NCI-H187 (cell line): ENCODE results near the gene RHOB.
"Not testable (repeated sequence)": the region's sequence is repeated elsewhere in the genome, so short reads cannot be mapped to it uniquely, and the experiment has no call there.

Experiments
- DNase-seq, 2 experiments: peaks; one replicate each; lab custom pipeline; 2025; lab: John Stamatoyannopoulos, UW

The RHOB gene

DNA sequence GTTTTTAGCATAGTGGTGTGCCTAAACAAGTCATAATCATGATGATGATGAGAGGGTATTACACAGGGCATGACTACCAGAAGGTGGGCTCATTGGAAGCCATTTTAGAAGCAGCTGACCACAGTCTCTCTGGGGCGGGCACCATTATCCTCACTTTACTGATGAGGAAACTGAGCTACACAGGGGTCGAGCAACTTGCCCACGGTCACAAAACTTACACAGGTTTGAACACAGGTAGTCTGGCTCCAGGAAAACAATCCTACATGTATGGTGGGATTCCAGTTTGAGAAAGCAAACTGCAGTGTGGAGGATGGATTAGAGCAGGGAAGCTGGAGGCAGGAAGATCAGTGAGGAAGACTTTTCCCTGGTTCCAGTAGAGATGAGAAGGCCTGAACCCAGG is 6.2 kb downstream of the RHOB start:
- DNase-seq: no peak

DNA sequence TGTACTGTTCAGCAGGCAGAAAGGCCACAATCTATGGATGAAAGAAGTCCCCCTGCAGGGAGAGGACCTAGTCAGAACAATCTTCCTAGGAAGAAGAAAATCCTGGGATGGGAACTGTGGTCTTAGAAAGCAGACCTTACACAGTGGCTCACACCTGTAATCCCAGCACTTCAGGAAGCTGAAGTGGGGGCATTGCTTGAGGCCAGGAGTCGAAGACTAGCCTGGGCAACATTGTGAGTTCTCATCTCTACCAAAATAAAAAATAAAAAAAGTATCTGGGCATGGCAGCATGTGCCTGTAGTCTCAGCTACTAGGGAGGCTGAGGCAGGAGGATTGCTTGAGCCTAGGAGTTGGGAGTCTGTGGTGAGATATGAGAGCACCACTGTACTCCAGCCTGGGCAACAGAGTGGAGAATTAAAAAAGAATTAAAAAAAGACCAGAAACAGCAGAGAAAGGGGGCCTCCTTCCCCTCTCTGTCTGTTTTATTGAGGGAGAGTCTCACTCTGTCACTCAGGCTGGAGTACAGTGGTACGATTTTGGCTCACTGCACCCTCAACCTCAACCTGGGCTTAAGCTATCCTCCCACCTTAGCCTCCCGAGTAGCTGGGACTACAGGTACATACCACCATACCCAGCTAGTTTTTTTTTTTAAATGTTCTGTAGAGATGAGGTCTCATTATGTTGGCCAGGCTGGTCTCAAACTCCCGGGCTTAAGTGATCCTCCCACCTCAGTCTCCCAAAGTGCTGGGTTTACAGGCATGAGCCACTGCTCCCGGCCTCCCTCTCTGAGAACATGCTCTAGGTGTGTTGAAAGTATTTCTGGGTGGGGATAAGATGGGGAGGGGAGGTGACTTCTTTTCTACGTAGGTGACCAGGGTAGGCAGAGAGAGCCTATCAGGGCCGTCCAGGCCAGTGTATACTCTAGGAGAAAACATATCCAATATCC is 7.4 kb downstream of the RHOB start:
- DNase-seq: no peak

DNA sequence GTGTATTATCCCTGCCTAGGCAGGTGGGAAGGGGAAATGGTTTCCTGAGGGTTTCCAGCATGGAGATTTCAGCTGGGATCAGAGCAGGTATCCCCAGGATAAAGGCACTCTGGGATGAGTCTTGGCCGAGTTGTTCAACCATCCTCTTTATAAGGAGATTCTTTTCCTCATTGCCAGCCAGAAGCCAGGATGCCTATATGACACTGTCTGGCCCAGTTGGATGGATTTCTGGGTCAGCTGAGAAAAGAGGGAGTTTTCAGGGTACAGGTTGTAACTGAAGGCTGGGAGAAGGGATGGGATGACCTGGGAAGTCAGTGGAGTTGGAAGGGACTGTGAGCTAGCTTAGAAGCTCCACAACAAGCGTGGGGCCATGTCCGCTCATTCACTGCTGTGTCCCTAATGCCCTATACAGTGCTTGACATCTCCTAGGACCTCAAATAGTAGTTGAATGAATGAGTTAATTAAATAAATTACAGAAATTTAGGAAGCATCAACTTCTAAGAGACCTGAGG is 8.3 kb downstream of the RHOB start:
- no peak for DNase-seq

DNA sequence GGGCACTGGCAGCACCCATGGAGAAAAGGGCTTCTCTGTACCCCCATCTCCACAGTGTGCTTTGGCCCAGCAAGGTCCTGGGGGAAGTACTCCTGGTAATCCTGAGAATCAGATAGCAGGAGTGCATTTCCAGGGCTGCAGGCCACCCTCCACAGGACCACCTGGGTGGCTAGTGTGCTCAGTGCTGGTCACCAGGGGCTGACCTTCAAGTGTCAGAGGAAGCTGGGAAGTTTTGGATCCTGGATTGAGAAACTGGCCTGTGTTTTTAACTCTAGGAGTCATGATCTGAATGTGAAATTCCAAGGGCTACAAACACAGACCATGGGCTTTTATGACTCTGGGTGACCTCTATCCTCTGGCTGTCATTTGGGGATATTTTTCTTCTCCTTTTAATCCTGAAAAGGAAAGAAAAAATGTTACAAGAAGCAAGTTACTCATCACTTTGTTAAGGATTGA is 9.3 kb downstream of the RHOB start:
- no peak for DNase-seq

DNA sequence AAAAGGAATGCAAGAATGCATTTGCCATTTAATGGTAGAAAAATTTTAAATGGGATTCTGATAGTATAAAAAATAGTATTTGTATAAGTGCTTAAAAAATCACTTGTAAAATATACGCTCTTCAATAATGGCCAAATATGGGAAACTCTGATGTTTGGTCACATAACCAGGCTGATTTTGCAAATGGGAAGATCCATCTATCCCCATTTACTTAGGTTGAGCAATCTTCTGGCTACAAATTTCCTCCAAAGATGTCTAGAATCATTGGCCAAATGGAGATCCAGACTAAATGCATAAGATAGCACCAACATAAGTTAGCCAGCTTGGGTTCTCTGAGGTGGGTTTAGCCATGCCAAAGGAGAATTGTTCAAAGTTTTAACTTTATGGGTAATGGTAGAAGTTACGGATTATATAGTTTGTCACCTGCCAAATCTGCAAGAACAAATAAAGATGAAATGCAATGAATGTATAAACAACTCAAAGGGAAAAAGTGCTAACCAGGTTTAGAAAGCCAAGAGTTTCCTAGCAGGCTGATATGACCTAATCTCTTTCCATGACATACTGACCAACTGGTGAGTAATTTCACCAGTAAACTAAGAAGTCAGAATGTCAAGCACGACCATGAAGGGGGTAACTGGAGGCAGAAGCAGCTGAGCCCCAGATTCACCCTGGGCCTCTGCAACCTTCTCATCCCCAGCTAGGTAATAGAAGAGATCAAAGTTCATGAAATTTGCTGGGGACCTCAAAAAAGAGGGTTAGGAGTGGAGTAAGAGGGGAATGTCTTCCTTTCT is 10.0 kb downstream of the RHOB start:
- no peak for DNase-seq

DNA sequence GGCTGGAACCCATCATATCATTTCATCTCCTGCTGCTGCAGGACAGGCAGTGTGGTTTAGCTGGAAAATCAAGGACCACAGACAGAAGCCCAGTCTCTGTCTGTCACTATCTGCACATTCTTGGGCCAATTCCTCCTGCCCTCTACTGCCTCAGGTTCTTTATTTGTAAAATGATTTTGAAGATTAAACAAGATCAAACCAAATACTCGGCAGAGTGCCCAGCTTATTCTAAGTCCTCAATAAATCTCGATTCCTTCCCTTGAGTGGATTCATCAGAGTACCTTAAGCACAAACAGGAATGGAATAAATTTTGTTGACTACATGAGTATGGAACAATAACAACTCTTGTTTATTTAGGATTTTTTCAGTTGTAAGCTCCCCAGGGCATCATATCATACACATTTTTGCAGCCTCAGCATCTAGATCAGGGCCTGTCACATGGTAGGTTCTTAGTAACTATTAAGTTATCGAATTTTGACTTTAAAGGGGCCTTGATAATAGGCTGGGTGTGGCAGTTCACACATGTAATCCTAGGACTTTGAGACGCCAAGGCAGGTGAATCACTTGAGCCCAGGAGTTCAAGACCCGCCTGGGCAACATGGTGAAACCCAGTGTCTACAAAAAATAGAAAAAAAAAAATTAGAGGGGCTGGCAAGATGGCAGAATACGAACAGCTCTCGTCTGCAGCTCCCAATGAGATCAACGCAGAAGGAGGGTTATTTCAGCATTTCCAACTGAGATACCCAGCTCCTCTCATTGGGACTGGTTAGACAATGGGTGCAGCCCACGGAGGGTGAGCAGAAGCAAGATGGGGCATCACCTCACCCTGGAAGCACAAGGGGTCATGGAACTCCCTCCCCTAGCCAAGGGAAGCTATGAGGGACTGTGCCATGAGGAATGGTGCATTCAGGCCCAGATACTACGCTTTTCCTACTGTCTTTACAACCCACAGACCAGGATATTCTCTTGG is 11.1 kb downstream of the RHOB start:
- no peak for DNase-seq

DNA sequence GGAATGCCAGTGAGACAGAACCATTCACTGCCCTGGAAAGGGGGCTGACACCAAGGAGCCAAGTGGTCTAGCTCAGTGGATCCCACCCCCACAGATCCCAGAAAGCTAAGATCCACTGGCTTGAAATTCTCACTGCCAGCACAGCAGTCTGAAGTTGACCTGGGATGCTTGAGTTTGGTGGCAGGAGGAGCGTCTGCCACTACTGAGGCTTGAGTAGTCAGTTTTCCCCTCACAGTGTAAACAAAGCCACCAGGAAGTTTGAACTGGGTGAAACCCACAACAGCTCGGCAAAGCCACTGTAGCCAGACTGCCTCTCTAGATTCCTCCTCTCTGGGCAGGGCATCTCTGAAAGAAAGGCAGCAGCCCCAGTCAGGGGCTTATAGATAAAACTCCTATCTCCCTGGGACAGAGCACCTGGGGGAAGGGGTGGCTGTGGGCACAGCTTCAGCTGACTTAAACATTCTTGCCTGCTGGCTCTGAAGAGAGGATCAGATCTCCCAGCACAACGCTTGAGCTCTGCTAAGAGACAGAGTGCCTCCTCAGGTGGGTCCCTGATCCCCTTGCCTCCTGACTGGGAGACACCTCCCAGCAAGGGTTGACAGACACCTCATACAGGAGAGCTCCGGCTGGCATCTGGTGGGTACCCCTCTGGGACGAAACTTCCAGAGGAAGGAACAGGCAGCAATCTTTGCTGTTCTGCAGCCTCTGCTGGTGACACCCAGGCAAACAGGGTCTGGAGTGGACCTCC is 12.0 kb downstream of the RHOB start:
- DNase-seq: not testable (repeated sequence)

DNA sequence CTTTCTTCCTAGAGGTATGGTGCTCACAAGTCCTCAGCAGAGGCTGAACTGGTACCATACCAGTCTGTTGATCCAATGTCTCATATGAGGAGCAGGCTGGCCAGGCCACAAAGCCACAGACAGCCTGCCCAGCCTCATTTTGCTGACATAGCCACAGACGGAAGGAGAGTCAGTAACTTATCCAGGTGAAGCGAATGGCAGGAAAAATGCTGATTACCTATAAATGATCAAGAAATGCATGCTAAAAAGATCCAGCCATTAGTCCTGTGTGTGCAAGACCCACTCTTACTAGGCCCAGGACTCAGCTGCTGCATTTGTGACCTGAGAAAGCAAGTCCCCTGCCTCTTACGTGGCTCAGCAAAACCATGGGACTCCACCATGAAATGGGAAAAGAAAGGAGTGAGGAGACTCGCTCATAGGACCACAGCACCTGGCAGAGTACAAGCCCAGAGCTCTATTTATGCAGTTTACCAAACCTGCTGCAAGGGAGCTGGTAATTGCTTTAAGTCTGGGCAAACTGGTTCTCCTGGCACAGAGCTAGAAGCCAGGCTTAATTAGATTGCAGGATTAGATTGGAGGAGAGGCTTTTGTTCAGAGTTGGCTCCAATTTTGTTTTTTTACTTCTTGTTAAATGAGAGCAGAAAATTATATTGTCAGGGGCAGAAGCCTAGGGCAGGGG is 19.0 kb downstream of the RHOB start:
- no peak for DNase-seq

DNA sequence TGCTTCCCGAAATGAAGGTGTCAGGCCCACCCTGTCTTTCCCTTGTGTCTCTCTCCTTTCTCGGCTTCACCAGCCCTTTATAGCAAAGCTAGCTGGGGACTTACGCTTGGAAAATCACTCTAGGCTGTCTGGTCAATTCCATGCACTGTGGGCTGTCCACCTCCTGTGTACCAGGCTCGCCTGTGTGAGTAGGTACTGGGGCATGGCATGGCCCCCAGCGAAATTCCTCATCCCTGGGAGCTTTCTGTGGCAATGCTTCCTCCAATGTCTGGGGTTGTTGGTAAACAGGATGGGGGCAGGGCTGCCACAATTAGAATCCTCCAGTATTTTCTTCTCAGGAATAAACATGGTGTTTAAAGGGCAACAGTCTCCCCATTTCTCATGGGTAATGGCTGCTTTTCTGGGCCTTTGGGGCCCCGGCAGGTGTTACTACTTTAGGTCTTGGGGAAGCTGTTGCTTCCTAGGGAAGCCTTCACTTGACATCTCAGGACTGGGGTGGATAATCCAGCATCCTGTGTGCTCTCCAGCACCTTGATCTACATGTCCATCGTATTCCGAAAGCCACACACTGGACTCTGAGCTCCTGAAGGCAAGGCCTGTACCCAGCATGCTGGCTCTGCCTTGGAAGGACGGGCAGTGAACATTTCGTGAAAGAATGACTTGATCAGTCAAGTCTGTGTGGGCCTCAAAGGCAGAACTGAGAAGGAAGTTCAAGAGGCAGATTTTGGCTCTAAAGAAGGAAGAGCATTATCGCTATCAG is 21.1 kb downstream of the RHOB start:
- DNase-seq: no peak

DNA sequence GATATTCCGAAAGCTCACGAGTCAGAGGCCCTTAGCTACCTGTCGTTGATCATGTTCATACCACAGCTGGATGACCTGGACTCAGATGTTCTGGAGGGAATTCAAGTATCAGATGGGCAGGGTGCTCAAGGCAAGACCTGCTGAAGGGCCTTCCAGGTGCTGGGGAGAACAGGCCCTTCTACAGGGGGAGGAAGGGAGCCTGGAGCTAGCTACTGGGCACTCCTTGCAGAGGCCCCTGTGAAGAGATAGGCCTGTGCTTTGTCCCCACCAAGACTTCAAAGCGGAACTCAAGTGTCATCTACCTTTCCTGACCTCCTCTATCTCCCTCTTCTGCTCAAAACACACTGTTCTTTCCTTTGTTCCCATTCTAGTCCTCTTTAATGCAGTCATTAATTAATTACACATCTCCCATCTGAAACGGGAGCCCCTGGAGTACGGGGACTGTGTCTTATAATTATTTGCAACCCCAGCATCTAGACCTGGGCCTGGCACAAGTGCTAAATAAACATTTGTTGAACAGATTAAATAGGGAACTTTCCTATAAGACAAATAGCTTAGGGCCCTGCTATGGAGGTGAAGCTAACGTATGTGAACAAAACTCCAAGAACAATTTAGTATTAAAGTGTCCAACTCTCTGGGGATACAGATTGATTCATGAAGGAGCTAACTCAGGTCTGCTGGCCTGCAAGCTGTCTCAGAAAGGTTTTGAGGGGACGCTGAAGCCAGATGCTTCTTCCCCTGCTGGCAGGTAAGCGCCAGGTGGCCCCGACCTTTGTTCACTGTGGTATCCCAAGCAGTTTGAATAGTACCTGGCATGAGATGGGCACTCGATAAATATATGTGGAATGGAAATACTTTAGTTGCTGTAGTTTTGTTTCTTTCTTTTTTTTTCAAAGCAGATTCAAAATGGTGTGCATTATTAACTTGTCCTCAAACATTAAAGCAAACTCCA is 22.0 kb downstream of the RHOB start:
- no peak for DNase-seq

DNA sequence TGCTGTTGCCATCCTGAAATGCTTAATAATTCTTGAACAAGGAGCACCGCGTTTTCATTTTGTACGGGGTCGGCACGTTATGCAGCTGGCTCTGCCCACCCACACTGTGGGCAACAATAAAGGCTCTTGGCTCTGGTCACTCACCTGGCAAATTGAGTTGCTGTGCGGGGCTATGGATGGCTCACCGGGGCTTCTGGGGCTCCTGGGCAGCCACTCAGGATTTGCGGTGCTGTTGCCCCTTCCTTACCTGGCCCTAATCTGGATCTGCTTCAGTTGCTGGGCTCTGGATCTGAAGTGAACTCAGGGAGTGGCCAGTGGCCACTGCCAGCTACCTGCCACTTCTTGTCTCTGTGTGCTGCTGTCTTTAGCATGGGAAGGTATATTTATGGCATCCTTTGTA is 22.7 kb downstream of the RHOB start:
- no peak for DNase-seq

DNA sequence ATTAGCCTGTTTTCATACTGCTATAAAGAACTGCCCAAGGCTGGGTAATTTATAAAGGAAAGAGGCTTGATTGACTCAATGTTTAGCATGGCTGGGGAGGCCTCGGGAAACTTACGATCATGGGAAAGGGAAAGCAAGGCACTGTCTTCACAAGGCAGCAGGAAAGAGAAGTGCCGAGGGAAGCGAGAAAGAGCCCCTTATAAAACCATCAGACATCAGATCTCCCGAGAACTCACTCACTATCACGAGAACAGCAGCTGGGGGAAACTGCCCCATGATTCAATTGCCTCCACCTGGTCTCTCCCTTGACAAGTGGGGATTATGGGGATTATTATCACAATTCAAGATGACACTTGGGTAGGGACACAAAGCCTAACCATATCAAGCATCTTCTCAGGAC is 23.3 kb downstream of the RHOB start:
- DNase-seq: no peak

DNA sequence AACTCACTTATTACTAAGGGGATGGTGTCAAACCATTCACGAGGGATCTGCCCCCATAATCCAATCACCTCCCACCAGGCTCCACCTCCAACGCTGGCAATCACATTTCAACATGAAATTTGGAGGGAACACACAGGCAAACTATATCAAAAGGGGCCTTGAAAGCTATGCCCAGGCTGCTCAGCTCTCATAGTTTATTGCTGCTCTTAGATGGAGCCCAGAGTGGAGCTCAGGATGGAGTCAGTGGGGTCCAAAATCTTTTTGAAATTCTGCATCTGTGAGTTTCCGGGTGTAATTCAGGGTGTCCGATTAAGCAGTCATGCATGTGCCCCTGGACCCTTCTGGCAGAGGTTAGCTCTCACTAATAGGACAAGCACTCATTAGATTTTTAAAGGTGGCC is 24.3 kb downstream of the RHOB start:
- no peak for DNase-seq

DNA sequence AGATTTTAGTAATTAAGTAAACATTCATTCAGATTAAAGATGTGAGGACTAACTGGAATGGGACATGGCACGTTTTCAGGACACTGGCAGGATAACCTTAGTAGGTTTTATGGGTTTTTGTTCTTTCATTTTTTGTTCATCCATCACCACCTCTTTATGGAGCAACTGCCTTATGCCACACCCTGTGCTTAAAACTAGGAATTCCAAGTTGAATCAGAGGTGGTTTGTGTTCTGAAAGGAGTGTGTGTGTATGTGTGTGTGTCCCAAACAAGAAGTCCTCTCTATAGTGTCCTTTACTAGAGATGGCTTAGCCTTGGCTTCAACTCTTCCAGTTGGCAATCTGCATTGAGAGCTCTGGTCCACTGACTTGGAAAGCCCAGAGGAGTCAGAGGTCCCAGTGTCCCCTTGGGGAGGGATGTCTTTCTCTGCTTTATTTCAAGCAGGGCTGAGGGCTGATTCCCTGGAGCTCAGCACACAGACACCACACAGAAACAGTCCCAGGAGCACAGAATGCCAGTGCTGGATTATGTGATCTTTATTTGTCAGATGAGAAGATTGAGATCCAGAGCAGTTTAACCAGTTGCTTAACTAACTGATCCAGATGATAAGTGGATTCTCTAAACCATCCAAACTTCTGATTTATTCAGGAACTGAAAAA is 25.2 kb downstream of the RHOB start:
- no peak for DNase-seq

DNA sequence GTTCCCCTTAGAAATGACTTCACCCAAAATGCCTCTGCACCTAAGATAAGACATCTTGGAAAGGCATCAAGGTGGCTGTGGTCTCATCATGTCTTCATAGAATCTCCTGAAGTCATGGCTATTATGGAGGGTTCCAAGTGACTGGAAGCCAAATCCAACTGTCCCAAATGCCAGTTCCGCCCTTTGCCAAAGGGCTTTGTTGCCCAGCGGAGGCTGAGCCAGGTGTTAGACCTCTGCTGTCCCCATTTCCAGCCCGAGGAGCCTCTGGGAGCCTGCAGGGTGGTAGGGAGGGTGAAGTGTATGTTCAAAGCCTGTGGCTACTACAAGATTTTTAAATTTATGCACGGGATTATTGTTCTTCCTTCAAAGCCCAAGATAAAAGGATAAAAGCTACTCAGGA is 25.7 kb downstream of the RHOB start:
- DNase-seq: no peak

DNA sequence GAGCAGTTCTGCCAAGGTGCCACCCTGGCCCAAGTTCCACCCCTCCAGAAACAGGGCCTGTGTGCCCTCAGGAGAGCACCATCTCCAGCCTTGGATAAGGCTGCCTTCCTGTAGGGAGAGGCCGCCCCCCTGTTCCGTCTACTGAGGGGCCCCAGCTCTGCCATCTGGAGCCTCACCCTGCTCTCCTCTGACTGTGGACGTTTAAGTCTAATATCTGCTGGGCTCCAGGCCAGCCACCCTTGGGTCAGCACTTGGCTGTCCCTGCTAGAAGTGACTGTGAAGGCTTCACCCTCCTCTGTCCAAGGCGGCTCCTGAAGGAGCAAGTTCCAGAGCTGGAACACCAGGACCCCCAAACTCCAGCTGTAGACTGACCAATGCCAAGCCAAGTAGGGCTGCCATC is 26.3 kb downstream of the RHOB start:
- DNase-seq: no peak

DNA sequence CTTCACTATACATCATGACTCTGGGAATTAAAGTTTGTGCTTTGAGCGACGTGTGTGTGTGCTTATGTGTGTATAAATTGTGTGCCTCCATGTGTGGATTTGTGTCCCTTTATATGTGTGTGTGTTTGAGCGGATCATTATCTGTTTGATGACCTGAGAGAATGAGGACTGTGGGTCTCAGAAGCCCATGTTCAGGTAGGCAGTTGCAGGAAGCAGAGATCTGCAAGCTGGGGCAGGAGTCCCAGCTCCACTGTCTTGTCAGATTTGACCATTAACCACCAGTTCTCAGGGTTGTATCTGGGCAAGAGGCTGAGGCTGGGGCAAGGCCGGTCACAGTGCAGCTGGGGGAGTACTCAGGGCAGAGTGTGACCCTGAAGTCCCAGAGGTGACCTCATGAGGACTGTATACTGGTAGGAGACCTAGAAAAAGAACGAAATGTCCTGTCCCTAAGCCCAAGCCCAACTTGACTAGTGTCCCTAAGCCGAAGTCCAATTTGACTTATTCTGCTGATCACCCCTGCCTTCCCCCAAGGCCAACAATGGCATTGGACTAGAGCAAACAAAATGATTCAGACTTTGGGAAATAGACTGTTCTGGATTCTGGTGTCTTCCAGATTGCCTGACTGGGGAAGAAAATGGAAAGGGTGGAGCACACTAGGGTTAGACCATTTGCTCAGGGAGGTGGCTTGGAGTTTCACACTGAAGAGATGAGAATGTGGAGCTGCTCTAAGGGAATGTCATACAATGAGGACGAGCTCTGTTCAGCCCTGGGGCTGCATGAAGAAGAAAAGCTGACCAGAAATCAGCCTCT is 28.1 kb downstream of the RHOB start:
- no peak for DNase-seq
